ENCODE results near the gene CDH4.

CDH4 gene

GRCh38 chr20:61361501-61361900, 109.4 kb downstream of the CDH4 start:
- DNase-seq, result no peak

GRCh38 chr20:61364147-61364546, 112.1 kb downstream of the CDH4 start:
- no peak for DNase-seq

GRCh38 chr20:61366914-61367313, 114.9 kb downstream of the CDH4 start:
- no peak for DNase-seq

GRCh38 chr20:61369731-61370520, 117.9 kb downstream of the CDH4 start:
- DNase-seq, result no peak

- no peak for DNase-seq
These were observed 118.8 kb downstream of the CDH4 start for GRCh38 chr20:61370841-61371303.

- DNase-seq, result no peak
These were observed 119.6 kb downstream of the CDH4 start for GRCh38 chr20:61371501-61372136.

- no peak for DNase-seq
These were observed 120.3 kb downstream of the CDH4 start for GRCh38 chr20:61372137-61373054.

- no peak for DNase-seq
These were observed 121.0 kb downstream of the CDH4 start for GRCh38 chr20:61373055-61373399.

- DNase-seq, result no peak
These were observed 122.0 kb downstream of the CDH4 start for GRCh38 chr20:61373956-61374545.

- no peak for DNase-seq
These were observed 124.6 kb downstream of the CDH4 start for GRCh38 chr20:61376541-61377240.

GRCh38 chr20:61378694-61379355, 126.8 kb downstream of the CDH4 start:
- no peak for DNase-seq

GRCh38 chr20:61379898-61380544, 128.0 kb downstream of the CDH4 start:
- no peak for DNase-seq

GRCh38 chr20:61380545-61380915, 128.5 kb downstream of the CDH4 start:
- DNase-seq, result no peak

- no peak for DNase-seq
These were observed 130.1 kb downstream of the CDH4 start for GRCh38 chr20:61382194-61382593.

- DNase-seq, result no peak
These were observed 133.2 kb downstream of the CDH4 start for GRCh38 chr20:61385296-61385695.

- no peak for DNase-seq
These were observed 133.7 kb downstream of the CDH4 start for GRCh38 chr20:61385731-61386130.

GRCh38 chr20:61387204-61387953, 135.3 kb downstream of the CDH4 start:
- no peak for DNase-seq

GRCh38 chr20:61387954-61388348, 135.9 kb downstream of the CDH4 start:
- DNase-seq, result no peak

- no peak for DNase-seq
These were observed 137.0 kb downstream of the CDH4 start for GRCh38 chr20:61389077-61389476.

- no peak for DNase-seq
These were observed 139.1 kb downstream of the CDH4 start for GRCh38 chr20:61391185-61391584.
